Gastroesophageal sphincter (tissue), 3 donors: ENCODE measurements around the gene RADX.

Source experiments
- POLR2A ChIP-seq, 2 donors: fragments of 450-650 bp; IDR thresholded peaks; one replicate each; pipeline ENCODE4 v1.6.1; 2017; ENCODE audit warnings: antibody characterized with exemption in 2 of 2, mild to moderate bottlenecking in 2 of 2, moderate library complexity in 1 of 2
- TF ChIP-seq, protein P1 (sequence below), 4 experiments: fragments of 200-600 bp in 2 of 4; fragments of 450-650 bp in 2 of 4; sonication (generic) in 1 of 4; IDR thresholded peaks; one replicate each; pipeline ENCODE4 v1.5.1; 2017 to 2019; ENCODE audit warnings: antibody characterized with exemption in 4 of 4, mild to moderate bottlenecking in 2 of 4, moderate library complexity in 2 of 4

- TF ChIP-seq, protein P1, sequence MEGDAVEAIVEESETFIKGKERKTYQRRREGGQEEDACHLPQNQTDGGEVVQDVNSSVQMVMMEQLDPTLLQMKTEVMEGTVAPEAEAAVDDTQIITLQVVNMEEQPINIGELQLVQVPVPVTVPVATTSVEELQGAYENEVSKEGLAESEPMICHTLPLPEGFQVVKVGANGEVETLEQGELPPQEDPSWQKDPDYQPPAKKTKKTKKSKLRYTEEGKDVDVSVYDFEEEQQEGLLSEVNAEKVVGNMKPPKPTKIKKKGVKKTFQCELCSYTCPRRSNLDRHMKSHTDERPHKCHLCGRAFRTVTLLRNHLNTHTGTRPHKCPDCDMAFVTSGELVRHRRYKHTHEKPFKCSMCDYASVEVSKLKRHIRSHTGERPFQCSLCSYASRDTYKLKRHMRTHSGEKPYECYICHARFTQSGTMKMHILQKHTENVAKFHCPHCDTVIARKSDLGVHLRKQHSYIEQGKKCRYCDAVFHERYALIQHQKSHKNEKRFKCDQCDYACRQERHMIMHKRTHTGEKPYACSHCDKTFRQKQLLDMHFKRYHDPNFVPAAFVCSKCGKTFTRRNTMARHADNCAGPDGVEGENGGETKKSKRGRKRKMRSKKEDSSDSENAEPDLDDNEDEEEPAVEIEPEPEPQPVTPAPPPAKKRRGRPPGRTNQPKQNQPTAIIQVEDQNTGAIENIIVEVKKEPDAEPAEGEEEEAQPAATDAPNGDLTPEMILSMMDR (IDR thresholded peaks at IDR 0.05) = no peak
- TF ChIP-seq POLR2A (IDR thresholded peaks at IDR 0.05) = no peak
Observed at GRCh38 chrX:106698693-106699092, 86.9 kb downstream of the RADX start.
